Mucosa of rectum (tissue), 2 donors: Measurements from ENCODE around the gene SETDB1.

Source experiments
- H3K27ac ChIP-seq, 2 donors: one replicate each; pipeline ENCODE4 v1.7.0; 2013; ENCODE audit warnings: inconsistent platforms in 2 of 2, low read depth in 2 of 2, low read length in 2 of 2
- H3K27me3 ChIP-seq, 2 donors: one replicate each; pipeline ENCODE4 v1.7.0; 2013; ENCODE audit warnings: low read length in 2 of 2; ENCODE audit not compliant: control insufficient read depth in 2 of 2, insufficient read depth in 2 of 2
- H3K36me3 ChIP-seq, 2 donors: one replicate each; pipeline ENCODE4 v1.7.0; 2013; ENCODE audit warnings: low read length in 2 of 2; ENCODE audit not compliant: control insufficient read depth in 2 of 2, insufficient read depth in 2 of 2
- H3K4me1 ChIP-seq, 2 donors: one replicate each; pipeline ENCODE4 v1.7.0; 2013; ENCODE audit warnings: low read length in 2 of 2, mild to moderate bottlenecking in 1 of 2; ENCODE audit not compliant: control insufficient read depth in 2 of 2, insufficient read depth in 2 of 2
- H3K4me3 ChIP-seq, 2 donors: one replicate each; pipeline ENCODE4 v1.7.0; 2013; ENCODE audit warnings: low read length in 2 of 2
- H3K9ac ChIP-seq, 2 donors: one replicate each; pipeline ENCODE4 v1.7.0; 2013; ENCODE audit warnings: low read length in 2 of 2, low read depth in 1 of 2, mild to moderate bottlenecking in 1 of 2
- H3K9me3 ChIP-seq, 2 donors: one replicate each; pipeline ENCODE4 v1.7.0; 2013; ENCODE audit warnings: low read length in 2 of 2; ENCODE audit not compliant: control insufficient read depth in 2 of 2
- donor health status: healthy.
- donor health status: Normal muscosa, but diverticular disease.

SETDB1 gene

GRCh38 chr1:150963321-150964163, 37.4 kb downstream of the SETDB1 start:
- no peak overlapping the region for H3K9ac ChIP-seq
- H3K9me3 ChIP-seq, result no peaks in the 10 kb centered on the region
- no peak overlapping the region for H3K4me3 ChIP-seq
- no peaks in the 10 kb centered on the region for H3K27me3 ChIP-seq
- H3K27ac ChIP-seq, result no peak overlapping the region
- no peaks in the 10 kb centered on the region for H3K4me1 ChIP-seq
- peaks cover 76 to 88% of the 10 kb centered on the region in 2 donors for H3K36me3 ChIP-seq

GRCh38 chr1:150964164-150964489, 38.0 kb downstream of the SETDB1 start:
- H3K4me1 ChIP-seq, result no peaks in the 10 kb centered on the region
- H3K36me3 ChIP-seq, result peaks cover 80 to 87% of the 10 kb centered on the region in 2 donors
- no peak overlapping the region for H3K4me3 ChIP-seq
- no peak overlapping the region for H3K9ac ChIP-seq
- no peaks in the 10 kb centered on the region for H3K9me3 ChIP-seq
- H3K27ac ChIP-seq, result no peak overlapping the region
- H3K27me3 ChIP-seq, result no peaks in the 10 kb centered on the region

GRCh38 chr1:150965605-150966004, 39.4 kb downstream of the SETDB1 start:
- Histone ChIP-seq H3K27me3 (no peaks in the 10 kb centered on the region), H3K4me3 (no peak overlapping the region), H3K36me3 (peaks cover 72 to 79% of the 10 kb centered on the region in 2 donors), H3K9me3 (no peaks in the 10 kb centered on the region), H3K27ac (no peak overlapping the region), H3K4me1 (peaks cover 2 to 3% of the 10 kb centered on the region in 2 donors), H3K9ac (no peak overlapping the region)

DNA sequence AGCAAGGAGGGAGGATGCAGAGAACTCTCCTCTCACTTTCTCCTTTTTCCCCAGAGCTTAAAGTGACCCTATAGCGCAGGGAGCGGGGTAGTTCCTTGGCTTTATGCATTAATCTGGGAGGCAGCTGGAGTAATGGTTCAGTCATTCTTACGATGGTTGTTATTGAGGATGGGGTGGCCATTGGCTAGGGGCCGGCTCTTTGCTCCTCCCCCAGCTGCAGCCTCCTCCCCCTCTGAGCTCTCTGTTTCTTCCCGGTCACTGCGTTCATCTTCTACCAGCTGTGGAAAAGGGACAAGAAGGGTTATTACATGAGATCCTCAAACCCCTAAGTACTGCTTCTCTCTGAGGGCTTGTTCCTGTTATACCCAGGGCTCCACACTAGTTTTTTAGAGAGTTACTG, 39.8 kb downstream of the SETDB1 start:
- Histone ChIP-seq H3K4me3 (no peak overlapping the region), H3K27ac (no peak overlapping the region), H3K9me3 (no peaks in the 10 kb centered on the region), H3K9ac (no peak overlapping the region), H3K36me3 (peaks cover 68 to 75% of the 10 kb centered on the region in 2 donors), H3K4me1 (peaks cover 6 to 7% of the 10 kb centered on the region in 2 donors), H3K27me3 (no peaks in the 10 kb centered on the region)

GRCh38 chr1:150967936-150968335, 41.8 kb downstream of the SETDB1 start:
- H3K9me3 ChIP-seq, result no peaks in the 10 kb centered on the region
- no peak overlapping the region for H3K9ac ChIP-seq
- peaks cover 56 to 58% of the 10 kb centered on the region in 2 donors for H3K36me3 ChIP-seq
- H3K4me1 ChIP-seq, result peaks cover 25 to 26% of the 10 kb centered on the region in 2 donors
- H3K27me3 ChIP-seq, result no peaks in the 10 kb centered on the region
- no peak overlapping the region for H3K4me3 ChIP-seq
- no peak overlapping the region for H3K27ac ChIP-seq

- Histone ChIP-seq H3K4me1 (peaks cover 31% of the 10 kb centered on the region in 2 donors), H3K27me3 (no peaks in the 10 kb centered on the region), H3K27ac (no peak overlapping the region), H3K36me3 (peaks cover 50 to 53% of the 10 kb centered on the region in 2 donors), H3K9me3 (no peaks in the 10 kb centered on the region), H3K4me3 (no peak overlapping the region), H3K9ac (no peak overlapping the region)
Observed at GRCh38 chr1:150968491-150968890, 42.3 kb downstream of the SETDB1 start.

GRCh38 chr1:150969626-150970025, 43.5 kb downstream of the SETDB1 start:
- H3K4me1 ChIP-seq, result peaks cover 34 to 35% of the 10 kb centered on the region in 2 donors
- no peak overlapping the region for H3K27ac ChIP-seq
- no peaks in the 10 kb centered on the region for H3K9me3 ChIP-seq
- no peak overlapping the region for H3K9ac ChIP-seq
- peaks cover 39 to 41% of the 10 kb centered on the region in 2 donors for H3K36me3 ChIP-seq
- no peaks in the 10 kb centered on the region for H3K27me3 ChIP-seq
- no peak overlapping the region for H3K4me3 ChIP-seq

DNA sequence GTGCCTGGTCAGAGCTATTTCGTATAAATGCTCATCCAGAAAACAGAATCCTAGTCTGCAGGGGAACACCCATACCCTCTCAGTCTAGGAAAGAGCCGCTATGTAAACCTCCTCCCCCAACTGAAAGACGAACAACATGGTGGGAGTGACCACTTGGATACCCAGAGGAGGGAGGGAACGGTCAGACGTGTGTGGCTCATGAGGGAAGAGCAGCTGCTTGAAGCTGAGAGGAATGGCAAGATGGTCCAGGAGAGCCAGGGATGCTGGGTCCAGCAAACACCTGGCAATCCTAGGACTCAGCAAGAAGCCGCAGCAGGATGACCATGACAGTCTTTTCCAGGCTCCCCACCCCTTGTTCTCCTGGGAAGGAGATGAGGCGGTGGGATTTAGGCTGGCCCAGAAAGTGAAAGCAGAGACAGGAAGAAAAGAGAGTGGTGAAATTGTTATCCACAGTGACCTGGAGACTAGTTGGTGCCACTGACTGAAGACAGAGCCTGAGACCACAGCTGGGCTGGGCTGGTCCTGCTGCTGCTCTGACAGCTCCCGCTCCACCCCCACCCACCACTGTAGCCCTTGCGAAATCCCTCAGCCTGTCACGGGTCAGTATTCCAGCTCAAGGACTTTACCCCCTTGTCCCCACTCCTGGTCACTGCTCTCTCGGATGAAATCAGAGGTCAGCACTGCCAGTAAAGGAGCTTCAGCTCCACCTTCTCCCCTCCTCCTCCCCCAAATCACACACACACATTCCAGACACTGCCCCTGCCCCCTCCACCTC, 44.8 kb downstream of the SETDB1 start:
- Histone ChIP-seq H3K4me3 (peak overlapping the region in 1 of 2 donors; percentile 26), H3K9me3 (no peaks in the 10 kb centered on the region), H3K36me3 (peaks cover 29 to 30% of the 10 kb centered on the region in 2 donors), H3K9ac (peak overlapping the region; percentile 8 to 37), H3K4me1 (peaks cover 34 to 38% of the 10 kb centered on the region in 2 donors), H3K27me3 (no peaks in the 10 kb centered on the region), H3K27ac (peak overlapping the region; percentile 58 to 61)

GRCh38 chr1:150971583-150972416, 45.6 kb downstream of the SETDB1 start:
- peak overlapping the region; percentile 38 to 88 for H3K4me3 ChIP-seq
- peaks cover 36 to 39% of the 10 kb centered on the region in 2 donors for H3K4me1 ChIP-seq
- H3K36me3 ChIP-seq, result peaks cover 21 to 22% of the 10 kb centered on the region in 2 donors
- H3K27ac ChIP-seq, result peak overlapping the region; percentile 58 to 61
- no peaks in the 10 kb centered on the region for H3K27me3 ChIP-seq
- peak overlapping the region in 1 of 2 donors; percentile 37 for H3K9ac ChIP-seq
- no peaks in the 10 kb centered on the region for H3K9me3 ChIP-seq
